Panc1 (cell line): ENCODE measurements around the gene TTC21B. TPM values are rescaled to one million over a fixed set of nuclear protein-coding genes. Genes with fewer than 3 reads are reported as not detected.

Experiments
- ATAC-seq: fragments of 200-7000 bp; cut with Tn5 transposase; 2 replicates; pipeline ENCODE4 v1.9.1; 2020; ENCODE audit warnings: mild to moderate bottlenecking, moderate library complexity
- BruUV-seq: library from RNA; stranded (reverse); fragments of 400-500 nt; replicated peaks from 2 replicates; lab custom pipeline; 2021; lab: Mats Ljungman, UMichigan
- CTCF ChIA-PET: fragments of 300-600 bp; sonication (Branson Sonifier 250); formaldehyde crosslinking; loops from one replicate; lab custom pipeline; 2022; ENCODE audit warnings: antibody characterized with exemption; lab: Charles Lee
- POLR2A ChIA-PET: fragments of 300-600 bp; sonication (Branson Sonifier 250); formaldehyde crosslinking; loops from one replicate; lab custom pipeline; 2022; ENCODE audit warnings: antibody characterized with exemption; lab: Charles Lee
- DNase-seq: peaks from one replicate; pipeline ENCODE4 v3.0.0-alpha.2; 2010; ENCODE audit warnings: low read depth, low spot score
- H3K27ac ChIP-seq: 2 replicates; pipeline ENCODE4 v1.5.1; 2011; ENCODE audit warnings: mild to moderate bottlenecking, low read length, inconsistent platforms
- H3K27me3 ChIP-seq: fragments of 200-500 bp; sonication (Bioruptor generic); 2 replicates; pipeline ENCODE4 v1.6.0; 2014; ENCODE audit warnings: low read length, inconsistent platforms; ENCODE audit not compliant: control insufficient read depth, insufficient read depth
- H3K36me3 ChIP-seq: fragments of 200-500 bp; sonication (Bioruptor generic); 2 replicates; pipeline ENCODE4 v1.5.1; 2014; ENCODE audit warnings: inconsistent platforms, mild to moderate bottlenecking, low read length, moderate library complexity; ENCODE audit not compliant: control insufficient read depth, insufficient read depth
- H3K4me1 ChIP-seq: 2 replicates; pipeline ENCODE4 v1.5.1; 2011; ENCODE audit warnings: inconsistent platforms, mild to moderate bottlenecking, low read length, moderate library complexity; ENCODE audit not compliant: control insufficient read depth, insufficient read depth
- H3K4me3 ChIP-seq, 2 experiments: 2 replicates each; pipeline ENCODE4 v1.5.1; 2011 to 2012; ENCODE audit warnings: low read depth in 2 of 2, low read length in 2 of 2, mild to moderate bottlenecking in 2 of 2, inconsistent platforms in 1 of 2, moderate library complexity in 1 of 2
- H3K9me3 ChIP-seq: fragments of 200-500 bp; sonication (Bioruptor generic); 2 replicates; pipeline ENCODE4 v1.5.1; 2014; ENCODE audit warnings: low read depth, mild to moderate bottlenecking, inconsistent platforms, low read length, moderate library complexity; ENCODE audit not compliant: control insufficient read depth, insufficient read depth
- POLR2AphosphoS5 ChIP-seq: IDR thresholded peaks from 2 replicates; pipeline ENCODE4 v1.6.1; 2012; ENCODE audit warnings: mild to moderate bottlenecking, low read depth, low read length, moderate library complexity
- SIN3A ChIP-seq: IDR thresholded peaks from 2 replicates; pipeline ENCODE4 v1.6.1; 2012; ENCODE audit warnings: low read depth, mild to moderate bottlenecking, low read length, moderate library complexity, borderline replicate concordance; ENCODE audit not compliant: insufficient read depth
- TCF7L2 ChIP-seq: IDR thresholded peaks from 2 replicates; pipeline ENCODE4 v1.6.1; 2011; ENCODE audit warnings: mild to moderate bottlenecking, low read depth, low read length, inconsistent platforms
- in situ Hi-C: cut with HindIII; loops from 2 replicates; pipeline ENCODE4 v1.10.0; 2016; ENCODE audit warnings: low sequenced_read_pairs, low pct_unique_long_range_greater_than_20kb
- intact Hi-C: fragments of 100-400 bp; cut with micrococcal nuclease; formaldehyde crosslinking; loops from one replicate; pipeline ENCODE4 v1.10.0; 2022; ENCODE audit not compliant: unreplicated experiment
- total RNA-seq: library from RNA; stranded (reverse); gene quantifications from one replicate; pipeline ENCODE4 v1.2.1, GENCODE V29; 2021; ENCODE audit not compliant: unreplicated experiment
- TF ChIP-seq, protein P1 (sequence below): fragments of 450-650 bp; IDR thresholded peaks from 2 replicates; pipeline ENCODE4 v1.5.1; 2017; ENCODE audit warnings: mild to moderate bottlenecking
- TF ChIP-seq, protein P2 (sequence below), 2 experiments: IDR thresholded peaks; 2 replicates each; pipeline ENCODE4 v1.6.1; 2011 to 2012; ENCODE audit warnings: low read depth in 2 of 2, control low read depth in 1 of 2, low read length in 1 of 2, mild to moderate bottlenecking in 1 of 2, moderate library complexity in 1 of 2; ENCODE audit not compliant: insufficient read depth in 1 of 2

TTC21B gene
- total RNA-seq, 1 experiment from 2014 or later: 12.4 TPM

DNA sequence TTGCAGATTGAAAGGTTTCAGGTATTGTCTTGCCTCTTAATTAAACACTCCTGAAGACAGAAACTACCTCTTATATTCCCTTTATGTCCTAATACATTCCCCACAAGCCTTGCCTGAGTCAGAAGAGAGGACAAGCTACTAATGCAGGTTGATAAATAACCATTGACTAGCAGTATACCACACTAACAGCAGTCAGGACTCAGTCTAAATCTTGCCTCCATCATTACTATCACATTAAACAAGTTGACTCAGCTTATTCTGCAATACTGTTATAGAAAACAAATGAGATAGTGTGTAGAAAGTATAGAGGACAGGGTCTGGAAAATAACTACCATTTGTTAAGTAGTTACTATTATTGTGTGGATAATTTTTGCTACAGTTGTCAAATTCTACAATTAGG lies 63.8 kb downstream of the TTC21B start:
- ATAC-seq: no peak
- BruUV-seq: no TSS peak
- Histone ChIP-seq H3K27ac (no peak overlapping the region), H3K27me3 (no peaks in the 10 kb centered on the region), H3K4me3 (no peak overlapping the region), H3K36me3 (peaks cover 6% of the 10 kb centered on the region; the same call in 1 of the 2 replicates), H3K9me3 (no peaks in the 10 kb centered on the region), H3K4me1 (no peaks in the 10 kb centered on the region)
- ChIA-PET POLR2A (no interaction called here), CTCF (no interaction called here)
- DNase-seq: no peak
- intact Hi-C loops: no loop called here
- in situ Hi-C loops: no loop called here
- TF ChIP-seq, protein P1, sequence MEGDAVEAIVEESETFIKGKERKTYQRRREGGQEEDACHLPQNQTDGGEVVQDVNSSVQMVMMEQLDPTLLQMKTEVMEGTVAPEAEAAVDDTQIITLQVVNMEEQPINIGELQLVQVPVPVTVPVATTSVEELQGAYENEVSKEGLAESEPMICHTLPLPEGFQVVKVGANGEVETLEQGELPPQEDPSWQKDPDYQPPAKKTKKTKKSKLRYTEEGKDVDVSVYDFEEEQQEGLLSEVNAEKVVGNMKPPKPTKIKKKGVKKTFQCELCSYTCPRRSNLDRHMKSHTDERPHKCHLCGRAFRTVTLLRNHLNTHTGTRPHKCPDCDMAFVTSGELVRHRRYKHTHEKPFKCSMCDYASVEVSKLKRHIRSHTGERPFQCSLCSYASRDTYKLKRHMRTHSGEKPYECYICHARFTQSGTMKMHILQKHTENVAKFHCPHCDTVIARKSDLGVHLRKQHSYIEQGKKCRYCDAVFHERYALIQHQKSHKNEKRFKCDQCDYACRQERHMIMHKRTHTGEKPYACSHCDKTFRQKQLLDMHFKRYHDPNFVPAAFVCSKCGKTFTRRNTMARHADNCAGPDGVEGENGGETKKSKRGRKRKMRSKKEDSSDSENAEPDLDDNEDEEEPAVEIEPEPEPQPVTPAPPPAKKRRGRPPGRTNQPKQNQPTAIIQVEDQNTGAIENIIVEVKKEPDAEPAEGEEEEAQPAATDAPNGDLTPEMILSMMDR: no peak
- TF ChIP-seq TCF7L2 (no peak), SIN3A (no peak), POLR2AphosphoS5 (no peak)
- TF ChIP-seq, protein P2, sequence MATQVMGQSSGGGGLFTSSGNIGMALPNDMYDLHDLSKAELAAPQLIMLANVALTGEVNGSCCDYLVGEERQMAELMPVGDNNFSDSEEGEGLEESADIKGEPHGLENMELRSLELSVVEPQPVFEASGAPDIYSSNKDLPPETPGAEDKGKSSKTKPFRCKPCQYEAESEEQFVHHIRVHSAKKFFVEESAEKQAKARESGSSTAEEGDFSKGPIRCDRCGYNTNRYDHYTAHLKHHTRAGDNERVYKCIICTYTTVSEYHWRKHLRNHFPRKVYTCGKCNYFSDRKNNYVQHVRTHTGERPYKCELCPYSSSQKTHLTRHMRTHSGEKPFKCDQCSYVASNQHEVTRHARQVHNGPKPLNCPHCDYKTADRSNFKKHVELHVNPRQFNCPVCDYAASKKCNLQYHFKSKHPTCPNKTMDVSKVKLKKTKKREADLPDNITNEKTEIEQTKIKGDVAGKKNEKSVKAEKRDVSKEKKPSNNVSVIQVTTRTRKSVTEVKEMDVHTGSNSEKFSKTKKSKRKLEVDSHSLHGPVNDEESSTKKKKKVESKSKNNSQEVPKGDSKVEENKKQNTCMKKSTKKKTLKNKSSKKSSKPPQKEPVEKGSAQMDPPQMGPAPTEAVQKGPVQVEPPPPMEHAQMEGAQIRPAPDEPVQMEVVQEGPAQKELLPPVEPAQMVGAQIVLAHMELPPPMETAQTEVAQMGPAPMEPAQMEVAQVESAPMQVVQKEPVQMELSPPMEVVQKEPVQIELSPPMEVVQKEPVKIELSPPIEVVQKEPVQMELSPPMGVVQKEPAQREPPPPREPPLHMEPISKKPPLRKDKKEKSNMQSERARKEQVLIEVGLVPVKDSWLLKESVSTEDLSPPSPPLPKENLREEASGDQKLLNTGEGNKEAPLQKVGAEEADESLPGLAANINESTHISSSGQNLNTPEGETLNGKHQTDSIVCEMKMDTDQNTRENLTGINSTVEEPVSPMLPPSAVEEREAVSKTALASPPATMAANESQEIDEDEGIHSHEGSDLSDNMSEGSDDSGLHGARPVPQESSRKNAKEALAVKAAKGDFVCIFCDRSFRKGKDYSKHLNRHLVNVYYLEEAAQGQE (IDR thresholded peaks at IDR 0.05; ENCODE audit: insufficient read depth in 1 of 2, low read depth in 2 of 2, low read length in 1 of 2): no peak

DNA sequence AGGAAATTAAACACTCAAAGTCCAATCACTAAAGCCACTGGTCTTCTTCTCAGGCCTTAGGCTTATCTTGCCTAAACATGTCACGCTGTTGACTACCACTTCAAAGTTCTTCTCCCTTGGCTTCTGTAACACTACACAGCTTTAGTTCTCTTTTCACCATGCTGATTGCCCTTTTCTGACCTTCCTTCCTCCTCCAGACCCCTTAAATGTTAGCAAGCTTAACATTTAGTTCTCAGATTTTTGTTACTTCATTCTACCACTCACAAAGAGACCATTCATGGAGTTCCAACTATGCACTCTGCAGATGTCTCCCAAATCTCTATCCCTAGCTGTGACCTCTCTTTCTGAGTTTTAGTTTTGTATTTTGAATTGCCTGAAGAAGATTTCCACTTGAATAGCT lies 64.4 kb downstream of the TTC21B start:
- POLR2A ChIA-PET: no interaction called here

More for the DNA sequence above, 64.4 kb downstream of the TTC21B start:
- no peaks in the 10 kb centered on the region for H3K9me3 ChIP-seq
- no peak for TF ChIP-seq SIN3A
- TF ChIP-seq TCF7L2: no peak
- TF ChIP-seq POLR2AphosphoS5: no peak
- TF ChIP-seq, protein P2 (IDR thresholded peaks at IDR 0.05; ENCODE audit: insufficient read depth in 1 of 2, low read depth in 2 of 2, low read length in 1 of 2): no peak
- TF ChIP-seq, protein P1: no peak
- ATAC-seq (no peak), DNase-seq (no peak)
- no peak overlapping the region for H3K27ac ChIP-seq
- no TSS peak for BruUV-seq
- CTCF ChIA-PET: no interaction called here
- in situ Hi-C loops (no loop called here), intact Hi-C loops (no loop called here)
- no peaks in the 10 kb centered on the region for H3K4me1 ChIP-seq
- H3K4me3 ChIP-seq: no peak overlapping the region
- H3K36me3 ChIP-seq: peaks cover 6% of the 10 kb centered on the region; the same call in 1 of the 2 replicates
- H3K27me3 ChIP-seq: no peaks in the 10 kb centered on the region
